HepG2 (cell line): ENCODE data around the gene STARD8. TPM values are rescaled to one million over a fixed set of nuclear protein-coding genes. Genes with fewer than 3 reads are reported as not detected.

ENCODE experiments used
- ATAC-seq: fragments of 200-7000 bp; cut with Tn5 transposase; 3 replicates; pipeline ENCODE4 v1.9.1; 2020; ENCODE audit warnings: mild to moderate bottlenecking, moderate library complexity
- BruUV-seq: library from RNA; stranded (reverse); fragments of 400-500 nt; replicated peaks from 2 replicates; lab custom pipeline; 2021; lab: Mats Ljungman, UMichigan
- CTCF ChIA-PET: fragments of 300-600 bp; formaldehyde crosslinking; extraction: SDS; loops from one replicate; lab custom pipeline; 2021; ENCODE audit warnings: low total read pairs, inconsistent platforms, low intra/inter-chr PET ratio; lab: Yijun Ruan, JAX
- POLR2A ChIA-PET: fragments of 350-600 bp; sonication (Branson Sonifier 250); formaldehyde crosslinking; loops from one replicate; lab custom pipeline; 2020; ENCODE audit warnings: antibody characterized with exemption, inconsistent platforms; lab: Yijun Ruan, JAX
- DNase-seq: peaks from one replicate; pipeline ENCODE4 v3.0.0-alpha.2; 2015; ENCODE audit warnings: low spot score
- FAIRE-seq: peaks from 3 replicates; lab custom pipeline; 2011; peaks lifted over from hg19 to GRCh38; lab: Jason Lieb, UNC
- H2AFZ ChIP-seq: one replicate; pipeline ENCODE4 v1.6.1; 2011; ENCODE audit warnings: low read length, inconsistent platforms
- H3K27ac ChIP-seq: fragments of 300-600 bp; 3 replicates; pipeline ENCODE4 v1.8.0; 2011; ENCODE audit warnings: mixed run types, mild to moderate bottlenecking, mixed read lengths, low read length, inconsistent platforms; ENCODE audit not compliant: insufficient read depth; ENCODE audit errors: extremely low read length
- H3K27me3 ChIP-seq, 2 experiments: fragments of 200-600 bp in 1 of 2; 2 replicates in 1 of 2; 3 replicates in 1 of 2; pipeline versions ENCODE4 v1.6.0 to v1.8.0; 2011; ENCODE audit warnings: low read length in 2 of 2, mild to moderate bottlenecking in 2 of 2, moderate library complexity in 2 of 2, inconsistent platforms in 1 of 2; ENCODE audit not compliant: insufficient read depth in 2 of 2, control insufficient read depth in 1 of 2
- H3K36me3 ChIP-seq, 2 experiments: fragments of 200-600 bp in 1 of 2; replicated peaks in 1 of 2; 2 replicates in 1 of 2; 3 replicates in 1 of 2; pipeline versions ENCODE4 v1.5.1 to v1.8.0; 2011; ENCODE audit warnings: low read length in 2 of 2, inconsistent platforms in 1 of 2; ENCODE audit not compliant: insufficient read depth in 2 of 2, control insufficient read depth in 1 of 2
- H3K4me1 ChIP-seq: 2 replicates; pipeline ENCODE4 v1.5.1; 2012; ENCODE audit warnings: low read length, inconsistent platforms; ENCODE audit not compliant: insufficient read depth
- H3K4me2 ChIP-seq: 2 replicates; pipeline ENCODE4 v1.6.0; 2011; ENCODE audit warnings: low read depth, low read length, inconsistent platforms
- H3K4me3 ChIP-seq, 3 experiments: fragments of 200-600 bp in 1 of 3; sonication (generic), shearing (Covaris generic) in 1 of 3; replicated peaks in 1 of 3; 2 replicates each; pipeline ENCODE4 v1.5.1; 2011 to 2016; ENCODE audit warnings: low read length in 3 of 3, inconsistent platforms in 2 of 3, low read depth in 2 of 3, mild to moderate bottlenecking in 2 of 3, control low read depth in 1 of 3, mixed read lengths in 1 of 3; ENCODE audit not compliant: insufficient read depth in 1 of 3
- H3K79me2 ChIP-seq: one replicate; pipeline ENCODE4 v1.6.1; 2011; ENCODE audit warnings: low read length, inconsistent platforms; ENCODE audit not compliant: insufficient read depth
- H3K9ac ChIP-seq: 2 replicates; pipeline ENCODE4 v1.6.0; 2011; ENCODE audit warnings: mild to moderate bottlenecking, low read depth, low read length, inconsistent platforms; ENCODE audit not compliant: insufficient read depth
- H3K9me3 ChIP-seq: 2 replicates; pipeline ENCODE4 v1.5.1; 2012; ENCODE audit warnings: mild to moderate bottlenecking, low read length
- H4K20me1 ChIP-seq: 2 replicates; pipeline ENCODE4 v1.6.0; 2011; ENCODE audit warnings: inconsistent platforms, mild to moderate bottlenecking, low read length, moderate library complexity; ENCODE audit not compliant: insufficient read depth
- ARID3A ChIP-seq: IDR thresholded peaks from 2 replicates; pipeline ENCODE4 v1.6.1; 2012; ENCODE audit warnings: low read depth, low read length, improper control_type of control experiment
- ATF7 ChIP-seq, 2 experiments: fragments of 450-650 bp in 1 of 2; sonication (generic) in 1 of 2; formaldehyde crosslinking in 1 of 2; IDR thresholded peaks; 2 replicates each; pipeline versions ENCODE4 v1.4.0 to v1.6.1; 2016 to 2020; ENCODE audit warnings: antibody characterized with exemption in 1 of 2, mild to moderate bottlenecking in 1 of 2, missing genetic modification reagents in 1 of 2
- CREB1 ChIP-seq, 2 experiments: fragments of 450-650 bp in 1 of 2; IDR thresholded peaks; 2 replicates each; pipeline ENCODE4 v1.6.1; 2016 to 2017; ENCODE audit warnings: control low read depth in 1 of 2, mild to moderate bottlenecking in 1 of 2, missing compliant biosample characterization in 1 of 2, missing genetic modification characterization in 1 of 2
- GPN1 ChIP-seq: sonication (generic); formaldehyde crosslinking; IDR thresholded peaks from 2 replicates; pipeline ENCODE4 v1.5.1; 2020; ENCODE audit warnings: missing genetic modification reagents, borderline replicate concordance
- SP5 ChIP-seq: IDR thresholded peaks from 2 replicates; pipeline ENCODE4 v1.6.1; 2016; ENCODE audit warnings: low read depth, borderline replicate concordance
- ZNF367 ChIP-seq: sonication (generic); formaldehyde crosslinking; IDR thresholded peaks from 2 replicates; pipeline ENCODE4 v1.4.0; 2020; ENCODE audit warnings: missing genetic modification reagents, borderline replicate concordance
- WGBS: methylation state at CpG from one replicate; pipeline ENCODE4 v1.1.6; 2017; ENCODE audit warnings: low lambda C conversion rate; 5-methylcytosine and 5-hydroxymethylcytosine counted together
- in situ Hi-C: cut with HindIII; loops from 2 replicates; pipeline ENCODE4 v1.10.0; 2017; ENCODE audit warnings: low pct_unique_long_range_greater_than_20kb; ENCODE audit not compliant: extremely low pct_ligation_motif_present
- intact Hi-C: fragments of 100-400 bp; cut with micrococcal nuclease; formaldehyde crosslinking; loops from one replicate; pipeline ENCODE4 v1.10.0; 2022; ENCODE audit not compliant: unreplicated experiment
- polyA plus RNA-seq, 8 experiments: library from polyadenylated mRNA; depleted of rRNA in 3 of 8; stranded (reverse) in 7 of 8; unstranded in 1 of 8; fragments of >200 nt; fragmentation: Illumina TruSeq in 4 of 8; extraction: Trizol in 4 of 8; gene quantifications; 2 replicates each; pipeline versions ENCODE4 v1.2.1 to v1.2.3, GENCODE V29; 2011 to 2016; ENCODE audit warnings: low read depth in 4 of 8, missing spikeins in 1 of 8, mixed read lengths in 1 of 8; ENCODE audit not compliant: insufficient read depth in 1 of 8
- total RNA-seq, 5 experiments: library from RNA; depleted of rRNA; stranded (reverse); fragments of >200 nt; fragmentation: Illumina TruSeq; extraction: Trizol; gene quantifications; 2 replicates each; pipeline ENCODE4 v1.2.3, GENCODE V29; 2016; ENCODE audit warnings: low read depth in 1 of 5

The STARD8 gene
- total and polyA plus RNA-seq, 2 of the 13 experiments (the other 11 are each of a cell fraction or from before 2014, with no cell fraction given) = 0.02 to 0.09 TPM

GRCh38 chrX:68634649-68635227 is 12.7 kb upstream of the STARD8 start:
- H4K20me1 ChIP-seq = no peaks in the 10 kb centered on the region
- H2AFZ ChIP-seq = no peak overlapping the region
- H3K4me3 ChIP-seq = no peak overlapping the region
- TF ChIP-seq ATF7 (IDR thresholded peaks at IDR 0.05) (peak; percentile 80), ATF7 (CRISPR knock-in tag; IDR thresholded peaks at IDR 0.05) (no peak), GPN1 (CRISPR knock-in tag) (no peak), CREB1 (IDR thresholded peaks at IDR 0.05) (peak; percentile 50; the same call in 1 of the 2 replicates), CREB1 (CRISPR knock-in tag; IDR thresholded peaks at IDR 0.05) (no peak), ZNF367 (CRISPR knock-in tag) (no peak)
- whole genome bisulfite sequencing = 8% methylated on average over 2 of the region's 2 CpGs
- H3K9me3 ChIP-seq = no peaks in the 10 kb centered on the region
- intact Hi-C loops (no loop called here), in situ Hi-C loops (no loop called here)
- ATAC-seq (no peak), DNase-seq (no peak), FAIRE-seq (no peak)
- POLR2A ChIA-PET = no interaction called here
- H3K27me3 ChIP-seq = no peaks in the 10 kb centered on the region
- CTCF ChIA-PET = no interaction called here
- H3K36me3 ChIP-seq = no peaks in the 10 kb centered on the region
- BruUV-seq = no TSS peak
- H3K4me1 ChIP-seq = no peaks in the 10 kb centered on the region
- H3K79me2 ChIP-seq = no peaks in the 10 kb centered on the region
- H3K9ac ChIP-seq = no peak overlapping the region
- no peak overlapping the region for H3K27ac ChIP-seq
- H3K4me2 ChIP-seq = no peak overlapping the region

- no peak for ATAC-seq
- Histone ChIP-seq H3K27me3 (no peaks in the 10 kb centered on the region), H3K9ac (no peak overlapping the region), H3K4me1 (no peaks in the 10 kb centered on the region), H3K4me3 (no peak overlapping the region), H3K27ac (no peak overlapping the region), H2AFZ (no peak overlapping the region), H3K4me2 (no peak overlapping the region), H3K79me2 (no peaks in the 10 kb centered on the region), H3K9me3 (no peaks in the 10 kb centered on the region), H4K20me1 (no peaks in the 10 kb centered on the region), H3K36me3 (no peaks in the 10 kb centered on the region)
- ChIA-PET POLR2A (no interaction called here), CTCF (no interaction called here)
- no peak for FAIRE-seq
- no peak for TF ChIP-seq SP5
- peak; percentile 60 for TF ChIP-seq CREB1 (IDR thresholded peaks at IDR 0.05)
- TF ChIP-seq CREB1 (CRISPR knock-in tag; IDR thresholded peaks at IDR 0.05) = no peak
- TF ChIP-seq ARID3A = no peak
- no TSS peak for BruUV-seq
- DNase-seq = no peak
- intact Hi-C loops (no loop called here), in situ Hi-C loops (no loop called here)
- 97% methylated on average over 2 of the region's 2 CpGs for WGBS
Observed at GRCh38 chrX:68640661-68641060, 6.8 kb upstream of the STARD8 start.
